ENCODE data around the gene SEC31B. TPM values are rescaled to one million over a fixed set of nuclear protein-coding genes. Genes with fewer than 3 reads are reported as not detected.

SEC31B gene
- total and polyA plus RNA-seq, 2 donors (not counting 3 experiments of a cell fraction or from before 2014, with no cell fraction given), result 11.1 to 14.4 TPM

DNA sequence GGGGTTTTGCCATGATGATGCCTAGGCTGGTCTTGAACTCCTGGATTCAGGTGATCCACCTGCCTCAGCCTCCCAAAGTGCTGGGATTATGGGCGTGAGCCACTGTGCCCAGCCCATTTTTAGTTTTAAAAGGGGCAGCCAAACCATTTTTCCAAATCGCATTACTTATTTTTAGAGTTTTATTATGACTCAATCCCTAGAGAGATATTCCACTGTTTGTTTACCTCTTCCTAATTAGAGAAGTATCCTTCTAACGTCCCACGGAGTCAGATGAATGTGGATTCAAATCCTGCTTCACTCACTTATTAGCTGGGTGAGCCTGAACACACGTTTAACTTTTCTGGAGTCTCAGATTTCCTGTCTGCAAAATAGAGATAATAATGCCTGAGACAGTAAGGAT, 41.7 kb downstream of the SEC31B start:
- POLR2A ChIA-PET, result no interaction called here
- no TSS peak for BruUV-seq (replicated peaks)
- H3K9me3 ChIP-seq (replicated peaks; ENCODE audit: control insufficient read depth, insufficient read depth, low read length), result no peaks in the 10 kb centered on the region
- intact Hi-C loops (cut with micrococcal nuclease), result no loop called here
- dilution Hi-C loops (cut with MboI; ENCODE audit: extremely low pct_ligation_motif_present, low sequenced_read_pairs), result no loop called here
- H3K4me2 ChIP-seq (ENCODE audit: insufficient read depth, low read length), result no peak overlapping the region
- no peak overlapping the region for H3K27ac ChIP-seq (ENCODE audit: insufficient read depth, low read depth, low read length)
- H3K79me2 ChIP-seq (ENCODE audit: control insufficient read depth, insufficient read depth, low read length), result no peaks in the 10 kb centered on the region
- no peak overlapping the region for H2AFZ ChIP-seq (ENCODE audit: low read depth, low read length)
- peaks cover 12% of the 10 kb centered on the region for H3K4me1 ChIP-seq (ENCODE audit: control insufficient read depth, extremely low read depth, insufficient read depth, low read length)
- H4K20me1 ChIP-seq (replicated peaks; ENCODE audit: control insufficient read depth, extremely low read depth, insufficient read depth, low read length), result no peaks in the 10 kb centered on the region
- no peak overlapping the region for H3K9ac ChIP-seq (replicated peaks; ENCODE audit: extremely low read depth, insufficient read depth, low read length)
- no peak for FAIRE-seq
- H3K4me3 ChIP-seq (replicated peaks in 1 of 3; ENCODE audit: insufficient read depth in 1 of 3, low read depth in 1 of 3, low read length in 3 of 3), result no peak overlapping the region
- H3K9me1 ChIP-seq (replicated peaks; ENCODE audit: control insufficient read depth, extremely low read depth, insufficient read depth, low read length), result no peaks in the 10 kb centered on the region
- peaks cover 28 to 35% of the 10 kb centered on the region in 2 experiments for H3K27me3 ChIP-seq (ENCODE audit: control insufficient read depth in 2 of 2, insufficient read depth in 2 of 2, low read length in 2 of 2)
- TF ChIP-seq GATA2 (IDR thresholded peaks at IDR 0.05; ENCODE audit: insufficient read depth, insufficient read length, low read depth, low read length) (no peak), POLR2AphosphoS5 (IDR thresholded peaks at IDR 0.05; ENCODE audit: insufficient read depth, low read depth, low read length) (no peak), FOS (IDR thresholded peaks at IDR 0.05; ENCODE audit: borderline replicate concordance, insufficient read depth, low read length) (no peak)
- no peak for DNase-seq (ENCODE audit: low read depth, low spot score)
- CTCF ChIA-PET, result no interaction called here
- no peaks in the 10 kb centered on the region for H3K36me3 ChIP-seq (ENCODE audit: control insufficient read depth in 2 of 2, extremely low read depth in 1 of 2, insufficient read depth in 2 of 2, low read length in 2 of 2)

DNA sequence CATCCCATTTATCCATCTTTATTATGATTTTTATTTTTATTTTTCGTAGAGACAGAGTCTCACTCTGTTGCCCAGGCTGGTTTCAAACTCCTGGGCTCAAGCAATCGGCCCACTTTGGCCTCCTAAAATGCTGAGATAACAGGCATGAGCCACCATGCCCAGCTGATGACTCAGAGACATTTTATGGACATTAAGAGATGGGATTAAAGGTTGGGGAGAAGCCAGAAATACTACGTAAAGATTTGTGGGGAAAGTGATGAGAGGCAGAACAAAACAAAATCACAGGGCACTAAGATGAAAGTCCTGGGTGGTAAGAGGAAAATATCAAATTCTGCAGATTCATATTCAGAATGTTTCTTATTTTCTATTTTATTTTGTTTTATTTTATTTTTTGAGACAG, 49.3 kb downstream of the SEC31B start:
- Histone ChIP-seq H3K9me1 (replicated peaks; ENCODE audit: control insufficient read depth, extremely low read depth, insufficient read depth, low read length) (no peaks in the 10 kb centered on the region), H3K4me3 (replicated peaks in 1 of 3; ENCODE audit: insufficient read depth in 1 of 3, low read depth in 1 of 3, low read length in 3 of 3) (no peak overlapping the region), H3K9ac (replicated peaks; ENCODE audit: extremely low read depth, insufficient read depth, low read length) (no peak overlapping the region), H2AFZ (ENCODE audit: low read depth, low read length) (no peak overlapping the region), H3K4me1 (ENCODE audit: control insufficient read depth, extremely low read depth, insufficient read depth, low read length) (no peaks in the 10 kb centered on the region), H3K36me3 (ENCODE audit: control insufficient read depth in 2 of 2, extremely low read depth in 1 of 2, insufficient read depth in 2 of 2, low read length in 2 of 2) (no peaks in the 10 kb centered on the region), H3K4me2 (ENCODE audit: insufficient read depth, low read length) (no peak overlapping the region), H3K79me2 (ENCODE audit: control insufficient read depth, insufficient read depth, low read length) (no peaks in the 10 kb centered on the region), H4K20me1 (replicated peaks; ENCODE audit: control insufficient read depth, extremely low read depth, insufficient read depth, low read length) (no peaks in the 10 kb centered on the region), H3K27me3 (ENCODE audit: control insufficient read depth in 2 of 2, insufficient read depth in 2 of 2, low read length in 2 of 2) (peaks cover 24 to 36% of the 10 kb centered on the region in 2 experiments), H3K9me3 (replicated peaks; ENCODE audit: control insufficient read depth, insufficient read depth, low read length) (no peaks in the 10 kb centered on the region), H3K27ac (ENCODE audit: insufficient read depth, low read depth, low read length) (no peak overlapping the region)
- no peak for DNase-seq (ENCODE audit: low read depth, low spot score)
- ChIA-PET CTCF (interaction anchor here (2.6 kb wide), 1 partner anchor 12 kb away, joined by 14 read pairs; no protein-coding TSS in a partner anchor), POLR2A (no interaction called here)
- dilution Hi-C loops (cut with MboI; ENCODE audit: extremely low pct_ligation_motif_present, low sequenced_read_pairs) (no loop called here), intact Hi-C loops (cut with micrococcal nuclease) (no loop called here)
- BruUV-seq (replicated peaks), result no TSS peak
- no peak for TF ChIP-seq GATA2 (IDR thresholded peaks at IDR 0.05; ENCODE audit: insufficient read depth, insufficient read length, low read depth, low read length)
- no peak for TF ChIP-seq POLR2AphosphoS5 (IDR thresholded peaks at IDR 0.05; ENCODE audit: insufficient read depth, low read depth, low read length)
- no peak for TF ChIP-seq FOS (IDR thresholded peaks at IDR 0.05; ENCODE audit: borderline replicate concordance, insufficient read depth, low read length)
- TF ChIP-seq EZH2 (IDR thresholded peaks at IDR 0.05; ENCODE audit: borderline replicate concordance, low read depth, low read length, severe bottlenecking), result no peak
- TF ChIP-seq JUN (IDR thresholded peaks at IDR 0.05; ENCODE audit: borderline replicate concordance, insufficient read depth, insufficient read length, low read depth), result no peak
- FAIRE-seq, result no peak

Data from endothelial cell of umbilical vein (primary cell).